HG03064 (cell line): Measurements from ENCODE around the gene PIEZO2.
"Not testable (repeated sequence)": the region's sequence is repeated elsewhere in the genome, so short reads cannot be mapped to it uniquely, and the experiment has no call there.

Source experiments
- ATAC-seq: cut with Tn5 transposase; IDR thresholded peaks from one replicate; pipeline ENCODE4 v1.9.1; 2021; ENCODE audit warnings: low read depth; ENCODE audit not compliant: unreplicated experiment

The PIEZO2 gene

GRCh38 chr18:10935588-10935987 lies 213.8 kb downstream of the PIEZO2 start:
- no peak for ATAC-seq

- not testable (repeated sequence) for ATAC-seq
Measured at GRCh38 chr18:10933648-10934047, 215.7 kb downstream of the PIEZO2 start.

GRCh38 chr18:10930076-10930475 lies 219.3 kb downstream of the PIEZO2 start:
- no peak for ATAC-seq

- ATAC-seq = no peak
Measured at GRCh38 chr18:10928772-10929373, 220.5 kb downstream of the PIEZO2 start.

- ATAC-seq = no peak
Measured at GRCh38 chr18:10928011-10928771, 221.2 kb downstream of the PIEZO2 start.

- no peak for ATAC-seq
Measured at GRCh38 chr18:10927286-10927992, 221.9 kb downstream of the PIEZO2 start.

GRCh38 chr18:10926621-10927161 lies 222.7 kb downstream of the PIEZO2 start:
- ATAC-seq = no peak

GRCh38 chr18:10924290-10924689 lies 225.1 kb downstream of the PIEZO2 start:
- ATAC-seq = no peak

GRCh38 chr18:10923551-10924070 lies 225.8 kb downstream of the PIEZO2 start:
- no peak for ATAC-seq

GRCh38 chr18:10923141-10923540 lies 226.2 kb downstream of the PIEZO2 start:
- ATAC-seq = no peak

- ATAC-seq = not testable (repeated sequence)
Measured at GRCh38 chr18:10922712-10923111, 226.7 kb downstream of the PIEZO2 start.

GRCh38 chr18:10920309-10920708 lies 229.1 kb downstream of the PIEZO2 start:
- not testable (repeated sequence) for ATAC-seq

- no peak for ATAC-seq
Measured at GRCh38 chr18:10919851-10920250, 229.5 kb downstream of the PIEZO2 start.

GRCh38 chr18:10916865-10917264 lies 232.5 kb downstream of the PIEZO2 start:
- no peak for ATAC-seq

- ATAC-seq = no peak
Measured at GRCh38 chr18:10916387-10916786, 233.0 kb downstream of the PIEZO2 start.

GRCh38 chr18:10915748-10916147 lies 233.6 kb downstream of the PIEZO2 start:
- not testable (repeated sequence) for ATAC-seq

GRCh38 chr18:10914610-10915009 lies 234.8 kb downstream of the PIEZO2 start:
- not testable (repeated sequence) for ATAC-seq

- ATAC-seq = no peak
Measured at GRCh38 chr18:10913919-10914318, 235.4 kb downstream of the PIEZO2 start.

GRCh38 chr18:10912790-10913545 lies 236.4 kb downstream of the PIEZO2 start:
- ATAC-seq = no peak

GRCh38 chr18:10909724-10910123 lies 239.6 kb downstream of the PIEZO2 start:
- ATAC-seq = no peak
